ENCODE results near the gene MYH7.

DNA sequence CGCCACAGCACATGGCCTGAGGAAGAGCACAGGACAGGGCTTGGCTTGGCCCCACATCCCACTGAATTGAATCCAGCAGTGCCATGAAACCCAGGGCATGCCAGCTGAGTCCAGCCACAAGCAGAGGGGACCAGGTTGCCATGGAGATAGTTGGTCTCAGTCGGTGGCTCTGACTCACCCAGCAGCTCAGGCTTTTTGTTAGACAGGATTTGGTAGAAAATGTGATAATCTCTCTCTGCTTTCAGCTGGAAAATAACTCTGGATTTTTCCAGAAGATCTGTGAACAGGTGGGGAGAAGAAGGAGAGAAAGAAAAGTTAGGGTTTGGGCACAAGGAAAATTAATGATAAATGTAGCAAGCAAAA lies 4.8 kb downstream of the MYH7 start:
- TF ChIP-seq, protein P1, sequence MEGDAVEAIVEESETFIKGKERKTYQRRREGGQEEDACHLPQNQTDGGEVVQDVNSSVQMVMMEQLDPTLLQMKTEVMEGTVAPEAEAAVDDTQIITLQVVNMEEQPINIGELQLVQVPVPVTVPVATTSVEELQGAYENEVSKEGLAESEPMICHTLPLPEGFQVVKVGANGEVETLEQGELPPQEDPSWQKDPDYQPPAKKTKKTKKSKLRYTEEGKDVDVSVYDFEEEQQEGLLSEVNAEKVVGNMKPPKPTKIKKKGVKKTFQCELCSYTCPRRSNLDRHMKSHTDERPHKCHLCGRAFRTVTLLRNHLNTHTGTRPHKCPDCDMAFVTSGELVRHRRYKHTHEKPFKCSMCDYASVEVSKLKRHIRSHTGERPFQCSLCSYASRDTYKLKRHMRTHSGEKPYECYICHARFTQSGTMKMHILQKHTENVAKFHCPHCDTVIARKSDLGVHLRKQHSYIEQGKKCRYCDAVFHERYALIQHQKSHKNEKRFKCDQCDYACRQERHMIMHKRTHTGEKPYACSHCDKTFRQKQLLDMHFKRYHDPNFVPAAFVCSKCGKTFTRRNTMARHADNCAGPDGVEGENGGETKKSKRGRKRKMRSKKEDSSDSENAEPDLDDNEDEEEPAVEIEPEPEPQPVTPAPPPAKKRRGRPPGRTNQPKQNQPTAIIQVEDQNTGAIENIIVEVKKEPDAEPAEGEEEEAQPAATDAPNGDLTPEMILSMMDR (conservative IDR thresholded peaks at IDR 0.05): no peak
- TF ChIP-seq ZFX (IDR thresholded peaks at IDR 0.05): no peak

Data from C4-2B (cell line).